ENCODE data around the gene FHIT.

DNA sequence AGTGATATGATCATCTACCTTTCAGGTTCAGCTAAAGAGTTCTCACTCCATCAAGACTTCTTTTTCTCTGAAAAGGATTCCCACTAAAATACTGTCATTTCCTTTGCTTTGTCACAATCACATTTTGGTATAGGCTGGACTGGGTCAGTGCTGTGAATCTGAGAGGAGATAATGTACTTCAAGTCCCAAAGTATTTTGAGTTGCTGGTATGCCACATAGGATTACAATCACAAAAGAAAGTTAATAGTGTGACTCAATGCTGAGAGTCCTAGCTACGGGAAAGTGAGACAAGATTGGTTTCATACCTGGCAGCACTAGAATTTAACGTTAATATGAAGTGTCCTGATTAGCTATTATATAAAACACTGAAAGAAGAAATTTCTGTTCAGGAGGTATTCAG lies 1073.5 kb downstream of the FHIT start:
- no peak for TF ChIP-seq POLR2A (IDR thresholded peaks at IDR 0.05)
- TF ChIP-seq, protein P1, sequence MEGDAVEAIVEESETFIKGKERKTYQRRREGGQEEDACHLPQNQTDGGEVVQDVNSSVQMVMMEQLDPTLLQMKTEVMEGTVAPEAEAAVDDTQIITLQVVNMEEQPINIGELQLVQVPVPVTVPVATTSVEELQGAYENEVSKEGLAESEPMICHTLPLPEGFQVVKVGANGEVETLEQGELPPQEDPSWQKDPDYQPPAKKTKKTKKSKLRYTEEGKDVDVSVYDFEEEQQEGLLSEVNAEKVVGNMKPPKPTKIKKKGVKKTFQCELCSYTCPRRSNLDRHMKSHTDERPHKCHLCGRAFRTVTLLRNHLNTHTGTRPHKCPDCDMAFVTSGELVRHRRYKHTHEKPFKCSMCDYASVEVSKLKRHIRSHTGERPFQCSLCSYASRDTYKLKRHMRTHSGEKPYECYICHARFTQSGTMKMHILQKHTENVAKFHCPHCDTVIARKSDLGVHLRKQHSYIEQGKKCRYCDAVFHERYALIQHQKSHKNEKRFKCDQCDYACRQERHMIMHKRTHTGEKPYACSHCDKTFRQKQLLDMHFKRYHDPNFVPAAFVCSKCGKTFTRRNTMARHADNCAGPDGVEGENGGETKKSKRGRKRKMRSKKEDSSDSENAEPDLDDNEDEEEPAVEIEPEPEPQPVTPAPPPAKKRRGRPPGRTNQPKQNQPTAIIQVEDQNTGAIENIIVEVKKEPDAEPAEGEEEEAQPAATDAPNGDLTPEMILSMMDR (IDR thresholded peaks at IDR 0.05): no peak
- no peak for TF ChIP-seq EP300 (IDR thresholded peaks at IDR 0.05)

Data from suprapubic skin (tissue), 3 donors.